ENCODE results near the gene SYT15. TPM values are rescaled to one million over a fixed set of nuclear protein-coding genes. Genes with fewer than 3 reads are reported as not detected.
"Not testable (repeated sequence)": the region's sequence is repeated elsewhere in the genome, so short reads cannot be mapped to it uniquely, and the experiment has no call there.

SYT15 gene
- total RNA-seq, 2 donors from 2014 or later = 1.6 to 7.0 TPM

- DNase-seq (ENCODE audit: low spot score); H3K9me3 ChIP-seq; H3K27me3 ChIP-seq (replicated peaks; ENCODE audit: insufficient read depth); H3K36me3 ChIP-seq; intact Hi-C loops (cut with DNase I); H3K4me1 ChIP-seq (replicated peaks): not testable (repeated sequence)
- H3K27ac ChIP-seq = peak overlapping the region; percentile 55 to 65
- 1% methylated on average over 7 of the region's 63 CpGs for WGBS
- H3K4me3 ChIP-seq = peak overlapping the region; percentile 25 to 27
Observed at GRCh38 chr10:46635364-46635959, 56.5 kb downstream of the SYT15 start.

- H3K27ac ChIP-seq; H3K9me3 ChIP-seq; intact Hi-C loops (cut with DNase I); H3K4me3 ChIP-seq; DNase-seq (ENCODE audit: low spot score); H3K36me3 ChIP-seq; H3K4me1 ChIP-seq (replicated peaks); H3K27me3 ChIP-seq (replicated peaks; ENCODE audit: insufficient read depth): not testable (repeated sequence)
Observed at GRCh38 chr10:46640005-46640404, 61.1 kb downstream of the SYT15 start.

Other genes with a start within 250 kb of the SYT15 start
- 10 to 100 TPM; 12.3 to 15.0 TPM for gene ANXA8L1, start 203.4 kb upstream of the SYT15 start, total RNA-seq
- gene NPY4R, start 113.2 kb upstream of the SYT15 start, total RNA-seq = 1 to 10 TPM; 3.1 to 6.6 TPM
- gene GPRIN2, start 22.5 kb upstream of the SYT15 start, total RNA-seq = 10 to 100 TPM in 1 of 2 donors, 1 to 10 TPM in 1; 4.3 to 16.9 TPM